Fibroblast of lung (primary cell): ENCODE results near the gene DLX2. TPM values are rescaled to one million over a fixed set of nuclear protein-coding genes. Genes with fewer than 3 reads are reported as not detected.

Experiments used
- DNase-seq, 2 donors: peaks; one replicate each; pipeline versions ENCODE4 v3.0.0 to v3.0.0-alpha.2; 2010; ENCODE audit warnings: low read depth in 2 of 2
- H2AFZ ChIP-seq: 2 replicates; pipeline ENCODE4 v1.5.1; 2012; ENCODE audit warnings: low read length, control low read depth, inconsistent platforms
- H3K27ac ChIP-seq: 2 replicates; pipeline ENCODE4 v1.5.1; 2011; ENCODE audit warnings: low read length, control low read depth; ENCODE audit not compliant: insufficient read depth
- H3K27me3 ChIP-seq: 2 replicates; pipeline ENCODE4 v1.5.1; 2011; ENCODE audit warnings: mild to moderate bottlenecking, low read length; ENCODE audit not compliant: control insufficient read depth, insufficient read depth
- H3K36me3 ChIP-seq: 2 replicates; pipeline ENCODE4 v1.5.1; 2011; ENCODE audit warnings: low read length; ENCODE audit not compliant: control insufficient read depth, insufficient read depth
- H3K4me1 ChIP-seq: 2 replicates; pipeline ENCODE4 v1.5.1; 2011; ENCODE audit warnings: low read length; ENCODE audit not compliant: control insufficient read depth, insufficient read depth; ENCODE audit errors: extremely low read depth
- H3K4me2 ChIP-seq: 2 replicates; pipeline ENCODE4 v1.5.1; 2011; ENCODE audit warnings: low read length, control low read depth; ENCODE audit not compliant: insufficient read depth; ENCODE audit errors: extremely low read depth
- H3K4me3 ChIP-seq, 4 experiments: fragments of 200-600 bp in 1 of 4; sonication (generic) in 1 of 4; replicated peaks in 1 of 4; 2 replicates each; pipeline ENCODE4 v1.5.1; 2011 to 2016; ENCODE audit warnings: low read length in 4 of 4, low read depth in 3 of 4, mild to moderate bottlenecking in 3 of 4, control low read depth in 2 of 4, inconsistent platforms in 1 of 4, mixed read lengths in 1 of 4; ENCODE audit not compliant: insufficient read depth in 1 of 4; ENCODE audit errors: control extremely low read depth in 1 of 4
- H3K79me2 ChIP-seq: 2 replicates; pipeline ENCODE4 v1.5.1; 2012; ENCODE audit warnings: mild to moderate bottlenecking, low read length, inconsistent platforms; ENCODE audit not compliant: control insufficient read depth, insufficient read depth
- H3K9ac ChIP-seq: 2 replicates; pipeline ENCODE4 v1.5.1; 2011; ENCODE audit warnings: mild to moderate bottlenecking, low read length, control low read depth; ENCODE audit not compliant: insufficient read depth
- H3K9me3 ChIP-seq: 2 replicates; pipeline ENCODE4 v1.5.1; 2012; ENCODE audit warnings: low read depth, low read length; ENCODE audit not compliant: control insufficient read depth, insufficient read depth
- H4K20me1 ChIP-seq: 2 replicates; pipeline ENCODE4 v1.5.1; 2011; ENCODE audit warnings: low read length; ENCODE audit not compliant: control insufficient read depth, insufficient read depth; ENCODE audit errors: extremely low read depth
- EZH2 ChIP-seq: IDR thresholded peaks from 2 replicates; pipeline ENCODE4 v1.5.1; 2012; ENCODE audit warnings: low read length, control low read depth, mild to moderate bottlenecking; ENCODE audit errors: missing control alignments
- polyA plus RNA-seq, 2 donors: library from polyadenylated mRNA; depleted of rRNA in 1 of 2; stranded (reverse) in 1 of 2; unstranded in 1 of 2; fragments of >200 nt; gene quantifications; 2 replicates each; pipeline ENCODE4 v1.2.1, GENCODE V29; 2011 to 2012; ENCODE audit warnings: missing spikeins in 1 of 2
- total RNA-seq: library from RNA; depleted of rRNA; stranded (reverse); fragments of >200 nt; gene quantifications from 2 replicates; pipeline ENCODE4 v1.2.1, GENCODE V29; 2014
- TF ChIP-seq, protein P1 (sequence below), 2 donors: IDR thresholded peaks in 1 of 2; conservative IDR thresholded peaks in 1 of 2; 1 replicate in 1 of 2; 2 replicates in 1 of 2; pipeline ENCODE4 v1.5.1; 2011 to 2012; ENCODE audit warnings: low read length in 2 of 2, control low read depth in 1 of 2, inconsistent platforms in 1 of 2, low read depth in 1 of 2, mild to moderate bottlenecking in 1 of 2

DLX2 gene
- total and polyA plus RNA-seq, 2 donors (not counting 1 experiment from before 2014, with no cell fraction given): not detected

- H3K79me2 ChIP-seq: no peaks in the 10 kb centered on the region
Observed at GRCh38 chr2:172066394-172066886, 36.3 kb downstream of the DLX2 start.

GRCh38 chr2:172065111-172065510, 37.6 kb downstream of the DLX2 start:
- H3K27me3 ChIP-seq: no peaks in the 10 kb centered on the region
- no peaks in the 10 kb centered on the region for H4K20me1 ChIP-seq
- H3K27ac ChIP-seq: no peak overlapping the region
- no peaks in the 10 kb centered on the region for H3K4me1 ChIP-seq
- no peaks in the 10 kb centered on the region for H3K79me2 ChIP-seq
- H3K4me3 ChIP-seq: no peak overlapping the region
- H3K36me3 ChIP-seq: no peaks in the 10 kb centered on the region
- no peak overlapping the region for H3K4me2 ChIP-seq
- TF ChIP-seq, protein P1, sequence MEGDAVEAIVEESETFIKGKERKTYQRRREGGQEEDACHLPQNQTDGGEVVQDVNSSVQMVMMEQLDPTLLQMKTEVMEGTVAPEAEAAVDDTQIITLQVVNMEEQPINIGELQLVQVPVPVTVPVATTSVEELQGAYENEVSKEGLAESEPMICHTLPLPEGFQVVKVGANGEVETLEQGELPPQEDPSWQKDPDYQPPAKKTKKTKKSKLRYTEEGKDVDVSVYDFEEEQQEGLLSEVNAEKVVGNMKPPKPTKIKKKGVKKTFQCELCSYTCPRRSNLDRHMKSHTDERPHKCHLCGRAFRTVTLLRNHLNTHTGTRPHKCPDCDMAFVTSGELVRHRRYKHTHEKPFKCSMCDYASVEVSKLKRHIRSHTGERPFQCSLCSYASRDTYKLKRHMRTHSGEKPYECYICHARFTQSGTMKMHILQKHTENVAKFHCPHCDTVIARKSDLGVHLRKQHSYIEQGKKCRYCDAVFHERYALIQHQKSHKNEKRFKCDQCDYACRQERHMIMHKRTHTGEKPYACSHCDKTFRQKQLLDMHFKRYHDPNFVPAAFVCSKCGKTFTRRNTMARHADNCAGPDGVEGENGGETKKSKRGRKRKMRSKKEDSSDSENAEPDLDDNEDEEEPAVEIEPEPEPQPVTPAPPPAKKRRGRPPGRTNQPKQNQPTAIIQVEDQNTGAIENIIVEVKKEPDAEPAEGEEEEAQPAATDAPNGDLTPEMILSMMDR (conservative IDR thresholded peaks at IDR 0.05 in 1 of 2, IDR thresholded peaks at IDR 0.05 in 1 of 2; ENCODE audit: low read depth in 1 of 2, low read length in 2 of 2): no peak
- no peak for TF ChIP-seq EZH2
- DNase-seq: no peak
- no peaks in the 10 kb centered on the region for H3K9me3 ChIP-seq
- no peak overlapping the region for H3K9ac ChIP-seq
- no peak overlapping the region for H2AFZ ChIP-seq

More at GRCh38 chr2:172066394-172066886, 36.3 kb downstream of the DLX2 start:
- H2AFZ ChIP-seq: no peak overlapping the region
- H3K9me3 ChIP-seq: no peaks in the 10 kb centered on the region
- no peak overlapping the region for H3K4me2 ChIP-seq
- no peaks in the 10 kb centered on the region for H4K20me1 ChIP-seq
- TF ChIP-seq, protein P1 (conservative IDR thresholded peaks at IDR 0.05 in 1 of 2, IDR thresholded peaks at IDR 0.05 in 1 of 2; ENCODE audit: low read depth in 1 of 2, low read length in 2 of 2): no peak
- no peak for TF ChIP-seq EZH2
- H3K4me3 ChIP-seq: no peak overlapping the region
- no peak overlapping the region for H3K9ac ChIP-seq
- H3K27me3 ChIP-seq: no peaks in the 10 kb centered on the region
- no peak for DNase-seq
- H3K36me3 ChIP-seq: no peaks in the 10 kb centered on the region
- H3K27ac ChIP-seq: no peak overlapping the region
- no peaks in the 10 kb centered on the region for H3K4me1 ChIP-seq

DNA sequence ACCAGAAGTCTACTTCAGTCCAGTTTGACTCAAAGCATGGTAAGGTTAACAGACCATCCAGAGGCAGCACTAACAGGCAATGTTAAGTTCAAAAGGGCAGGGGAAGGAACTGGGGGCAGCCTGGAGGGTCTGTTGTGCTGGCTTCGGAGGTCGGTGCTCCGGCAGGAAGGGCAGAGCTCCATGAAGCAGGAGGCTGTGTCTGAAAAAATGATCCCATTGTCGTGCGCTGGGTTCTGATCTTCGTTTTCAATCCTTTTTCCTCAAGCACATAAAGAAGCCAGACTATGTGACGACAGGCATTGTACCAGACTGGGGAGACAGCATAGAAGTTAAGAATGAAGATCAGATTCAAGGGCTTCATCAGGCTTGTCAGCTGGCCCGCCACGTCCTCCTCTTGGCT, 39.3 kb downstream of the DLX2 start:
- no peak overlapping the region for H2AFZ ChIP-seq
- H3K79me2 ChIP-seq: no peaks in the 10 kb centered on the region
- TF ChIP-seq, protein P1 (conservative IDR thresholded peaks at IDR 0.05 in 1 of 2, IDR thresholded peaks at IDR 0.05 in 1 of 2; ENCODE audit: low read depth in 1 of 2, low read length in 2 of 2): no peak
- TF ChIP-seq EZH2: no peak
- no peak overlapping the region for H3K4me2 ChIP-seq
- H3K4me3 ChIP-seq: no peak overlapping the region
- no peaks in the 10 kb centered on the region for H3K4me1 ChIP-seq
- no peak overlapping the region for H3K27ac ChIP-seq
- H3K27me3 ChIP-seq: no peaks in the 10 kb centered on the region
- H3K36me3 ChIP-seq: no peaks in the 10 kb centered on the region
- H3K9ac ChIP-seq: no peak overlapping the region
- DNase-seq: no peak
- H3K9me3 ChIP-seq: no peaks in the 10 kb centered on the region
- H4K20me1 ChIP-seq: no peaks in the 10 kb centered on the region
